Natural killer cell (primary cell): ENCODE results near the gene CBX4. TPM values are rescaled to one million over a fixed set of nuclear protein-coding genes. Genes with fewer than 3 reads are reported as not detected.
A peak's percentile ranks its signal among the peaks of the same experiment; 100 is the strongest.

Experiments used
- ATAC-seq, 3 donors: fragments of 150-1000 bp in 2 of 3; fragments of 200-7000 bp in 1 of 3; cut with Tn5 transposase; 1 replicate in 1 of 3; 2 replicates in 2 of 3; pipeline ENCODE4 v1.10.0; 2021; ENCODE audit warnings: mild to moderate bottlenecking in 2 of 3, moderate library complexity in 2 of 3
- DNase-seq, 2 donors: peaks; one replicate each; pipeline versions ENCODE4 v3.0.0 to v3.0.0-alpha.2; 2013 to 2021; ENCODE audit warnings: mixed read lengths in 1 of 2
- H3K27ac ChIP-seq: one replicate; pipeline ENCODE4 v1.5.1; 2013; ENCODE audit warnings: mild to moderate bottlenecking, low read length
- H3K27me3 ChIP-seq: one replicate; pipeline ENCODE4 v1.6.1; 2013; ENCODE audit warnings: low read length; ENCODE audit not compliant: control insufficient read depth, insufficient read depth
- H3K36me3 ChIP-seq: one replicate; pipeline ENCODE4 v1.6.1; 2013; ENCODE audit warnings: low read length; ENCODE audit not compliant: control insufficient read depth, insufficient read depth
- H3K4me1 ChIP-seq: one replicate; pipeline ENCODE4 v1.6.1; 2013; ENCODE audit warnings: low read length; ENCODE audit not compliant: control insufficient read depth, insufficient read depth
- H3K4me3 ChIP-seq: one replicate; pipeline ENCODE4 v1.5.1; 2013; ENCODE audit warnings: low read length
- H3K9me3 ChIP-seq: one replicate; pipeline ENCODE4 v1.6.1; 2013; ENCODE audit warnings: low read length; ENCODE audit not compliant: control insufficient read depth, insufficient read depth
- H3K27ac Mint-ChIP-seq, 2 donors: one replicate each; pipeline ENCODE4 v1.8.0; 2022; ENCODE audit warnings: mild to moderate bottlenecking in 2 of 2, mixed read lengths in 2 of 2, moderate library complexity in 1 of 2
- H3K27me3 Mint-ChIP-seq, 2 donors: one replicate each; pipeline ENCODE4 v1.8.0; 2022; ENCODE audit warnings: low read depth in 2 of 2, mixed read lengths in 2 of 2
- H3K36me3 Mint-ChIP-seq: one replicate; pipeline ENCODE4 v1.8.0; 2022; ENCODE audit warnings: mixed read lengths
- H3K4me1 Mint-ChIP-seq, 2 donors: one replicate each; pipeline ENCODE4 v1.8.0; 2022; ENCODE audit warnings: mixed read lengths in 2 of 2
- H3K4me3 Mint-ChIP-seq: one replicate; pipeline ENCODE4 v1.8.0; 2022; ENCODE audit warnings: mild to moderate bottlenecking, moderate library complexity, mixed read lengths
- H3K9me3 Mint-ChIP-seq, 2 donors: one replicate each; pipeline ENCODE4 v1.8.0; 2022; ENCODE audit warnings: mixed read lengths in 2 of 2
- WGBS: methylation state at CpG from one replicate; pipeline ENCODE4 v1.1.7; 2013; ENCODE audit warnings: missing lambda C conversion rate; ENCODE audit not compliant: insufficient coverage; 5-methylcytosine and 5-hydroxymethylcytosine counted together
- intact Hi-C: fragments of 100-400 bp; cut with micrococcal nuclease; formaldehyde crosslinking; loops from one replicate; pipeline ENCODE4 v1.14.2; 2022
- total RNA-seq, 4 donors: library from RNA; stranded (reverse); fragments of 120-200 nt in 1 of 4; gene quantifications; one replicate each; pipeline versions ENCODE4 v1.2.3 to v1.2.4, GENCODE V29; 2013 to 2022
- TF ChIP-seq, protein P1 (sequence below): fragments of 200-600 bp; IDR thresholded peaks from one replicate; pipeline ENCODE4 v1.8.0; 2022; ENCODE audit warnings: antibody characterized with exemption

CBX4 gene
- total RNA-seq, 3 donors from 2014 or later (not counting 1 experiment from before 2014, with no cell fraction given) = 147 to 220 (median 217) TPM

DNA sequence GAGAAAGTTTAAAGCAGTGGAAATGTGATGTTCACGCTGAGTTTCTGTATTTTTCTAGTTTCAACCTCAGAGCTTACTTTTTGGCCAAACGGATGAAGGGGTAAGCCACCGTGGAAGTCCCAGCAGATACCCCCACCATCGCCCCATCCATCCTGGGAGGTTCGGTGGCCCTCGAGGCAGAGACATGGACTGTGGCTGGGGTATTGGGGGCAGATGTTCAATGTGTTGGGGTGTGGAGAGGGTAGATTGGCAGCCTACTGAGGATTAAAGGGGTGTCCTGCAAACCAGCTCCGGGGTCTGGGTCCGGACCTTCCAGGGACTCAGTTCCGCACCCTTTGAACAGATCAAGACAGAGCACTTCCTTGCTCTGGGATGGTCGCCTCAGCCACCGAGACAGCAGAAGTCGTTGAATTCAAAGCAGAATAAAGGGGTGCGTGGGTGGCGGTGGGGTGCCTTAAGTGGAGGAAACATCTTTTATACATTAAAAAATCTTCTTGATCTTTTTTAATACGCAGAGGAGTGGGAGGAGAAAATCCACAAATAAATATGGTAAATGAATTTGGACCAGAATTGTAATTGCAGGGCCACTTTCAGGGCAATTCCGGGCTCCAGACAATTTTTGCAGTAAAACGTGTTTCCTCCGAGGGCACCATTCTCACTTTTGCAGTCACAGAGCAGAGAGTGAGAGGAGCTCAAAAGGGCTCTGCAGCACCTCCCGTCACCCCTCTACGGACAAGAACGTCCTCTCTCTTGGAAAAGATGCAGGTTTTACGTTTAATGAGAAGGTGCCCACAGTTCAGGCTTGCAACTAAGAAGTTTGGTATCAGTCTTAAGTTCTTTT lies 34.2 kb downstream of the CBX4 start:
- Mint-ChIP-seq H3K9me3 (no peaks in the 10 kb centered on the region), H3K27ac (peak overlapping the region; percentile 75 to 76)
- ATAC-seq = no peak

DNA sequence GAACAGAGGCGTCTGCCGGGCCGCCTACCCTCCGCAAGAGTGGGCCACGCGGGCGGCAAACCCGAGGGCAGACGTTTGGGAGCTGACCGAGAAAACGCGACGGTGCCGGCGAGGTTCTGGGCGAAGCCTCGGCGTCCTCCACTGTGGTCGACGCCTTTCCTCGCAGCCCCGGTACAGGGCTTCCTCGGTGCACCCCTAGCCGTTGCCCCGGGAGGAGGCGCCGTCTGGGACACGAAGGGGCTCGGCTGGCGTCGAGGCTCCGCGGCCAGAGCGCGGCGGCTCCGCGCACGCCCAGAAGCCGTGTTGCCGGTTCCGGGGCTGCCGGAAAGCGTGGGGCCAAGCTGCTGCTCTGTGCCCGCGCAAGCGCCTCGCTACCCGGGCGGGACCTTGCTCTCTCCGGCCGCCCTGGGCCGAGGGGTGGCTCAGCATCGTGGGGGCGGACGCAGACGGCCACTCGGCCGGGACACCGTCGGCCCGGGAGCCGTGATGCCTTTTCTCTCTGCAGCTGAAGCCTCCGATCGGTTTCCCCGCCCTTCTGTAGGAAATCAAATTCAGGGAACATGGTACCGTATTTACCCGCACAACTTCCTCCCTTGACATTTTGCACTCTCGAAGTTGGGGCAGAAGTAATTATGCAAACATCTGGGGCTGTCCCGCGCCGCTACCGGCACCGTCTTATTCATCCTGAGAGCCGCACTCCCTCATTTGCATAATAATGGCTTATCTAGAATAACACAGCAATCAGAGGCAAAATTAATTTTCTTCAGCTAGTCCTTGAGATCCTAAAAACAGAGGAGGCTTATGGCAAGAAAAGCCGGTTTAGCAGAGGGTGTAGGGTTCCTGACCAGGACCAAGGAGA lies 35.0 kb downstream of the CBX4 start:
- H3K4me3 Mint-ChIP-seq = peak overlapping the region; percentile 81
- TF ChIP-seq, protein P1, sequence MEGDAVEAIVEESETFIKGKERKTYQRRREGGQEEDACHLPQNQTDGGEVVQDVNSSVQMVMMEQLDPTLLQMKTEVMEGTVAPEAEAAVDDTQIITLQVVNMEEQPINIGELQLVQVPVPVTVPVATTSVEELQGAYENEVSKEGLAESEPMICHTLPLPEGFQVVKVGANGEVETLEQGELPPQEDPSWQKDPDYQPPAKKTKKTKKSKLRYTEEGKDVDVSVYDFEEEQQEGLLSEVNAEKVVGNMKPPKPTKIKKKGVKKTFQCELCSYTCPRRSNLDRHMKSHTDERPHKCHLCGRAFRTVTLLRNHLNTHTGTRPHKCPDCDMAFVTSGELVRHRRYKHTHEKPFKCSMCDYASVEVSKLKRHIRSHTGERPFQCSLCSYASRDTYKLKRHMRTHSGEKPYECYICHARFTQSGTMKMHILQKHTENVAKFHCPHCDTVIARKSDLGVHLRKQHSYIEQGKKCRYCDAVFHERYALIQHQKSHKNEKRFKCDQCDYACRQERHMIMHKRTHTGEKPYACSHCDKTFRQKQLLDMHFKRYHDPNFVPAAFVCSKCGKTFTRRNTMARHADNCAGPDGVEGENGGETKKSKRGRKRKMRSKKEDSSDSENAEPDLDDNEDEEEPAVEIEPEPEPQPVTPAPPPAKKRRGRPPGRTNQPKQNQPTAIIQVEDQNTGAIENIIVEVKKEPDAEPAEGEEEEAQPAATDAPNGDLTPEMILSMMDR = no peak
- H3K4me3 ChIP-seq = no peak overlapping the region
- H3K4me1 Mint-ChIP-seq = peaks cover 26 to 44% of the 10 kb centered on the region in 2 donors
- H3K4me1 ChIP-seq = peaks cover 60% of the 10 kb centered on the region
- peak in 1 of 2 donors; percentile 70 for DNase-seq
- peaks cover 18% of the 10 kb centered on the region for H3K9me3 ChIP-seq
- H3K27me3 Mint-ChIP-seq = peaks cover 65 to 72% of the 10 kb centered on the region in 2 donors
- peaks cover 98% of the 10 kb centered on the region for H3K27me3 ChIP-seq
- no peaks in the 10 kb centered on the region for H3K9me3 Mint-ChIP-seq
- intact Hi-C loops = loop anchor here (5.0 kb wide), 2 partner anchors 1593 to 1672 kb away; partner anchors contain the start of genes BAHCC1 and TMC8
- WGBS = 3% methylated on average over 76 of the region's 76 CpGs
- no peaks in the 10 kb centered on the region for H3K36me3 ChIP-seq
- ATAC-seq = peak in 2 of 3 donors; percentile 48 to 55
- peaks cover 6% of the 10 kb centered on the region for H3K36me3 Mint-ChIP-seq
- peak overlapping the region; percentile 75 to 76 for H3K27ac Mint-ChIP-seq
- H3K27ac ChIP-seq = no peak overlapping the region

More for the DNA sequence above, 34.2 kb downstream of the CBX4 start:
- H3K4me3 Mint-ChIP-seq = peak overlapping the region; percentile 81
- Histone ChIP-seq H3K4me3 (no peak overlapping the region), H3K27me3 (peaks cover 92% of the 10 kb centered on the region), H3K36me3 (no peaks in the 10 kb centered on the region), H3K27ac (no peak overlapping the region), H3K4me1 (peaks cover 52% of the 10 kb centered on the region), H3K9me3 (peaks cover 18% of the 10 kb centered on the region)
- TF ChIP-seq, protein P1 = no peak
- H3K4me1 Mint-ChIP-seq = peaks cover 17 to 36% of the 10 kb centered on the region in 2 donors
- peaks cover 6% of the 10 kb centered on the region for H3K36me3 Mint-ChIP-seq
- intact Hi-C loops = loop anchor here (5.0 kb wide), 3 partner anchors 1592 to 1707 kb away; partner anchors contain the start of genes ACTG1, BAHCC1 and TMC8
- peak in 1 of 2 donors; percentile 35 for DNase-seq
- 13% methylated on average over 19 of the region's 22 CpGs for WGBS
- H3K27me3 Mint-ChIP-seq = peaks cover 60 to 67% of the 10 kb centered on the region in 2 donors

GRCh38 chr17:79803421-79803996 lies 35.7 kb downstream of the CBX4 start:
- ATAC-seq (no peak), DNase-seq (no peak)
- H3K27ac ChIP-seq = no peak overlapping the region
- H3K36me3 ChIP-seq = no peaks in the 10 kb centered on the region
- H3K9me3 ChIP-seq = peaks cover 18% of the 10 kb centered on the region
- H3K4me3 Mint-ChIP-seq = peak overlapping the region; percentile 56
- 11% methylated on average over 31 of the region's 31 CpGs for WGBS
- TF ChIP-seq, protein P1 = no peak
- H3K4me1 Mint-ChIP-seq = peaks cover 30 to 49% of the 10 kb centered on the region in 2 donors
- H3K9me3 Mint-ChIP-seq = no peaks in the 10 kb centered on the region
- H3K27me3 ChIP-seq = peaks cover 98% of the 10 kb centered on the region
- H3K4me1 ChIP-seq = peaks cover 63% of the 10 kb centered on the region
- intact Hi-C loops = loop anchor here (5.0 kb wide), 2 partner anchors 1594 to 1671 kb away; partner anchors contain the start of genes BAHCC1 and TMC8
- H3K27ac Mint-ChIP-seq = peak overlapping the region; percentile 36 to 75
- H3K36me3 Mint-ChIP-seq = peaks cover 6% of the 10 kb centered on the region
- peaks cover 64 to 69% of the 10 kb centered on the region in 2 donors for H3K27me3 Mint-ChIP-seq
- H3K4me3 ChIP-seq = no peak overlapping the region
